ENCODE measurements around the gene TXNDC5.
A peak's percentile ranks its signal among the peaks of the same experiment; 100 is the strongest.

Gene TXNDC5

GRCh38 chr6:7916959-7917358 lies 6.4 kb upstream of the TXNDC5 start:
- no peak overlapping the region for H3K4me3 ChIP-seq (ENCODE audit: low read depth, low read length)
- no peak for DNase-seq (ENCODE audit: low read depth)

- peak; percentile 92 for DNase-seq (ENCODE audit: low read depth)
- no peak overlapping the region for H3K4me3 ChIP-seq (ENCODE audit: low read depth, low read length)
These were observed 4.6 kb upstream of the TXNDC5 start for GRCh38 chr6:7914991-7915789.

- no peak for DNase-seq (ENCODE audit: low read depth)
- H3K4me3 ChIP-seq (ENCODE audit: low read depth, low read length): no peak overlapping the region
These were observed 3.7 kb upstream of the TXNDC5 start for GRCh38 chr6:7914311-7914710.

GRCh38 chr6:7912736-7913517 lies 2.3 kb upstream of the TXNDC5 start:
- no peak overlapping the region for H3K4me3 ChIP-seq (ENCODE audit: low read depth, low read length)
- DNase-seq (ENCODE audit: low read depth): no peak

- H3K4me3 ChIP-seq (ENCODE audit: low read depth, low read length): no peak overlapping the region
- DNase-seq (ENCODE audit: low read depth): peak; percentile 17
These were observed 1.4 kb upstream of the TXNDC5 start for GRCh38 chr6:7912024-7912423.

GRCh38 chr6:7911345-7911725 lies 747 bp upstream of the TXNDC5 start:
- DNase-seq (ENCODE audit: low read depth): no peak
- peak overlapping the region; percentile 63 for H3K4me3 ChIP-seq (ENCODE audit: low read depth, low read length)

GRCh38 chr6:7910298-7910653 lies 312 bp downstream of the TXNDC5 start:
- no peak for DNase-seq (ENCODE audit: low read depth)
- peak overlapping the region; percentile 79 for H3K4me3 ChIP-seq (ENCODE audit: low read depth, low read length)

GRCh38 chr6:7909323-7910276 lies 988 bp downstream of the TXNDC5 start:
- H3K4me3 ChIP-seq (ENCODE audit: low read depth, low read length): peak overlapping the region; percentile 79
- no peak for DNase-seq (ENCODE audit: low read depth)

- no peak overlapping the region for H3K4me3 ChIP-seq (ENCODE audit: low read depth, low read length)
- DNase-seq (ENCODE audit: low read depth): no peak
These were observed 3.4 kb downstream of the TXNDC5 start for GRCh38 chr6:7907159-7907558.

- DNase-seq (ENCODE audit: low read depth): no peak
- no peak overlapping the region for H3K4me3 ChIP-seq (ENCODE audit: low read depth, low read length)
These were observed 3.8 kb downstream of the TXNDC5 start for GRCh38 chr6:7906741-7907140.

- H3K4me3 ChIP-seq (ENCODE audit: low read depth, low read length): no peak overlapping the region
- no peak for DNase-seq (ENCODE audit: low read depth)
These were observed 5.2 kb downstream of the TXNDC5 start for GRCh38 chr6:7905416-7905815.

- no peak overlapping the region for H3K4me3 ChIP-seq (ENCODE audit: low read depth, low read length)
- no peak for DNase-seq (ENCODE audit: low read depth)
These were observed 5.8 kb downstream of the TXNDC5 start for GRCh38 chr6:7904654-7905319.

GRCh38 chr6:7903673-7904072 lies 6.9 kb downstream of the TXNDC5 start:
- DNase-seq (ENCODE audit: low read depth): no peak
- no peak overlapping the region for H3K4me3 ChIP-seq (ENCODE audit: low read depth, low read length)

- DNase-seq (ENCODE audit: low read depth): no peak
- no peak overlapping the region for H3K4me3 ChIP-seq (ENCODE audit: low read depth, low read length)
These were observed 7.7 kb downstream of the TXNDC5 start for GRCh38 chr6:7902867-7903266.

GRCh38 chr6:7902221-7902620 lies 8.4 kb downstream of the TXNDC5 start:
- no peak overlapping the region for H3K4me3 ChIP-seq (ENCODE audit: low read depth, low read length)
- DNase-seq (ENCODE audit: low read depth): no peak

GRCh38 chr6:7901780-7902179 lies 8.8 kb downstream of the TXNDC5 start:
- H3K4me3 ChIP-seq (ENCODE audit: low read depth, low read length): no peak overlapping the region
- DNase-seq (ENCODE audit: low read depth): no peak

GRCh38 chr6:7901056-7901455 lies 9.5 kb downstream of the TXNDC5 start:
- H3K4me3 ChIP-seq (ENCODE audit: low read depth, low read length): no peak overlapping the region
- no peak for DNase-seq (ENCODE audit: low read depth)

- no peak for DNase-seq (ENCODE audit: low read depth)
- H3K4me3 ChIP-seq (ENCODE audit: low read depth, low read length): no peak overlapping the region
These were observed 10.0 kb downstream of the TXNDC5 start for GRCh38 chr6:7900621-7901020.

GRCh38 chr6:7899889-7900213 lies 10.7 kb downstream of the TXNDC5 start:
- no peak for DNase-seq (ENCODE audit: low read depth)

More at GRCh38 chr6:7899889-7900213, 10.7 kb downstream of the TXNDC5 start:
- no peak overlapping the region for H3K4me3 ChIP-seq (ENCODE audit: low read depth, low read length)
